A673 (cell line): Measurements from ENCODE around the gene VAV3. TPM values are rescaled to one million over a fixed set of nuclear protein-coding genes. Genes with fewer than 3 reads are reported as not detected.

Source experiments
- BruUV-seq: library from RNA; stranded (reverse); fragments of 400-500 nt; replicated peaks from 2 replicates; lab custom pipeline; 2021; lab: Mats Ljungman, UMichigan
- CTCF ChIA-PET: fragments of 300-600 bp; sonication (Branson Sonifier 250); formaldehyde crosslinking; loops from one replicate; lab custom pipeline; 2022; ENCODE audit warnings: antibody characterized with exemption; lab: Charles Lee
- POLR2A ChIA-PET: fragments of 300-600 bp; sonication (Branson Sonifier 250); formaldehyde crosslinking; loops from one replicate; lab custom pipeline; 2022; ENCODE audit warnings: antibody characterized with exemption; ENCODE audit not compliant: low non-redundant PET; lab: Charles Lee
- DNase-seq: peaks from one replicate; pipeline ENCODE4 v3.0.0-alpha.2; 2015; ENCODE audit warnings: low spot score
- H3K27ac ChIP-seq: fragments of 200-600 bp; sonication (generic); 2 replicates; pipeline ENCODE4 v1.5.1; 2016; ENCODE audit warnings: mixed run types, low read depth, mild to moderate bottlenecking, mixed read lengths, antibody characterized with exemption, low read length; ENCODE audit not compliant: poor library complexity, severe bottlenecking
- H3K27me3 ChIP-seq: fragments of 200-600 bp; sonication (generic); replicated peaks from 2 replicates; pipeline ENCODE4 v1.6.1; 2017; ENCODE audit warnings: mixed run types, low read depth, mild to moderate bottlenecking, mixed read lengths, antibody characterized with exemption, low read length; ENCODE audit not compliant: insufficient read depth, poor library complexity
- H3K36me3 ChIP-seq: fragments of 200-600 bp; sonication (generic); 2 replicates; pipeline ENCODE4 v1.6.1; 2016; ENCODE audit warnings: mixed run types, mild to moderate bottlenecking, mixed read lengths, antibody characterized with exemption, low read length; ENCODE audit not compliant: insufficient read depth, poor library complexity, severe bottlenecking
- H3K4me1 ChIP-seq: fragments of 200-600 bp; sonication (generic); 2 replicates; pipeline ENCODE4 v1.6.1; 2017; ENCODE audit warnings: mixed run types, mild to moderate bottlenecking, mixed read lengths, antibody characterized with exemption, low read length; ENCODE audit not compliant: insufficient read depth, poor library complexity, severe bottlenecking
- H3K4me3 ChIP-seq: fragments of 200-600 bp; sonication (generic); 2 replicates; pipeline ENCODE4 v1.5.1; 2016; ENCODE audit warnings: low read depth, mixed run types, mild to moderate bottlenecking, mixed read lengths, low read length; ENCODE audit not compliant: poor library complexity, severe bottlenecking
- H3K9me3 ChIP-seq: fragments of 200-600 bp; sonication (generic); 2 replicates; pipeline ENCODE4 v1.6.1; 2016; ENCODE audit warnings: mixed run types, low read depth, mild to moderate bottlenecking, mixed read lengths, antibody characterized with exemption, low read length; ENCODE audit not compliant: poor library complexity, severe bottlenecking
- EZH2 ChIP-seq: fragments of 200-600 bp; sonication (generic); IDR thresholded peaks from 2 replicates; pipeline ENCODE4 v1.6.1; 2017; ENCODE audit warnings: borderline replicate concordance, low read depth, mild to moderate bottlenecking, mixed read lengths, antibody characterized with exemption, low read length; ENCODE audit not compliant: poor library complexity, severe bottlenecking
- intact Hi-C: fragments of 100-400 bp; cut with micrococcal nuclease; formaldehyde crosslinking; loops from one replicate; pipeline ENCODE4 v1.10.0; 2022; ENCODE audit not compliant: unreplicated experiment
- total RNA-seq: library from RNA; stranded (reverse); gene quantifications from 2 replicates; pipeline ENCODE4 v1.2.3, GENCODE V29; 2021
- TF ChIP-seq, protein P1 (sequence below): fragments of 300-800, 200-600 bp; sonication (generic); conservative IDR thresholded peaks from 2 replicates; pipeline ENCODE4 v1.5.1; 2017; ENCODE audit warnings: low read depth, mild to moderate bottlenecking, antibody characterized with exemption, low read length, moderate library complexity, mixed read lengths

Gene VAV3
- total RNA-seq, 1 experiment from 2014 or later = 0.30 TPM

- Histone ChIP-seq H3K36me3 (no peaks in the 10 kb centered on the region), H3K4me1 (no peaks in the 10 kb centered on the region), H3K9me3 (no peaks in the 10 kb centered on the region), H3K27ac (no peak overlapping the region), H3K27me3 (peaks cover 9% of the 10 kb centered on the region), H3K4me3 (no peak overlapping the region)
- ChIA-PET CTCF (interaction anchor here (0.6 kb wide), 1 partner anchor 84 kb away, joined by 3 read pairs; no protein-coding TSS in a partner anchor), POLR2A (no interaction called here)
- intact Hi-C loops = no loop called here
- no peak for TF ChIP-seq EZH2
- TF ChIP-seq, protein P1, sequence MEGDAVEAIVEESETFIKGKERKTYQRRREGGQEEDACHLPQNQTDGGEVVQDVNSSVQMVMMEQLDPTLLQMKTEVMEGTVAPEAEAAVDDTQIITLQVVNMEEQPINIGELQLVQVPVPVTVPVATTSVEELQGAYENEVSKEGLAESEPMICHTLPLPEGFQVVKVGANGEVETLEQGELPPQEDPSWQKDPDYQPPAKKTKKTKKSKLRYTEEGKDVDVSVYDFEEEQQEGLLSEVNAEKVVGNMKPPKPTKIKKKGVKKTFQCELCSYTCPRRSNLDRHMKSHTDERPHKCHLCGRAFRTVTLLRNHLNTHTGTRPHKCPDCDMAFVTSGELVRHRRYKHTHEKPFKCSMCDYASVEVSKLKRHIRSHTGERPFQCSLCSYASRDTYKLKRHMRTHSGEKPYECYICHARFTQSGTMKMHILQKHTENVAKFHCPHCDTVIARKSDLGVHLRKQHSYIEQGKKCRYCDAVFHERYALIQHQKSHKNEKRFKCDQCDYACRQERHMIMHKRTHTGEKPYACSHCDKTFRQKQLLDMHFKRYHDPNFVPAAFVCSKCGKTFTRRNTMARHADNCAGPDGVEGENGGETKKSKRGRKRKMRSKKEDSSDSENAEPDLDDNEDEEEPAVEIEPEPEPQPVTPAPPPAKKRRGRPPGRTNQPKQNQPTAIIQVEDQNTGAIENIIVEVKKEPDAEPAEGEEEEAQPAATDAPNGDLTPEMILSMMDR = no peak
- BruUV-seq = no TSS peak
- no peak for DNase-seq
Observed at GRCh38 chr1:107866870-107867269, 98.1 kb downstream of the VAV3 start.

DNA sequence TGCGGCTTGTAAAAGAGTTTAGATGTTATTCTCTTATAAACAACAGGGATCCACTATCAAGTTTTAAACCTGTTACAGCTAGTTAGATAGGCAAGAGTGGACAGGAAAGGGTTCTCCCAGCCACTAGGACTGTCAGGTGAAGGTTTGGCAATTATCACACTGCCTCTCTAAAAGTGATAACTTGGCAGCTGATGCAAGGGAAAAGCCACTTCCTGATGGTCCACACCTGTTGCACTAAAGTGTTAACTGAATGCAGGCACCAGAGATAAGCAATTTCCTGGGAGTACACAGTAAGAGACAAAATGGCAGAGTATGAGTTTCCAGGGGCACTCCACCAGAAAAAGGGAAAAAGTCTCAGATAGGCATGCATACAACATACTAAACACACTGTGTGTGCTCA lies 99.4 kb downstream of the VAV3 start:
- H3K27me3 ChIP-seq = no peaks in the 10 kb centered on the region
- no TSS peak for BruUV-seq
- DNase-seq = no peak
- TF ChIP-seq, protein P1 = no peak
- TF ChIP-seq EZH2 = no peak
- H3K4me1 ChIP-seq = no peaks in the 10 kb centered on the region
- H3K36me3 ChIP-seq = no peaks in the 10 kb centered on the region
- ChIA-PET CTCF (no interaction called here), POLR2A (no interaction called here)
- H3K9me3 ChIP-seq = no peaks in the 10 kb centered on the region
- no peak overlapping the region for H3K27ac ChIP-seq
- intact Hi-C loops = no loop called here
- H3K4me3 ChIP-seq = no peak overlapping the region

DNA sequence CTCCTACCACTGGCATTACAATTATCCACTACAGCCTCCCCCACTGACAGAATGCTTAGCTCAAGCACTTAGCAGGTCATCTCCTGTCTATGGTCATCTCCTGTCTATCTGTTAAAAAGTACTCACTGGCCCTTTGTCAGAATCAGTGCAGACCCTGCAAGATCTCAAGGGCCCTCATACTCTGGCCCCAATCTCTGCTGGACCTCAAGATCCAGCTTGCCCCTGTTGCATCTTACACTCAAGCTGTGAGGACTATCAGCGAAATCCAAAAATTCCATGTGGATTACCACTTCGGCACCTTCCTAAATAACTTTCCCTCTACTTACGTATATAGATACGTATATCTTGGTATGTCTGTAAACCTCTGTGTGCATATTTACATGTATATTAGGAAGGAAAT lies 101.6 kb downstream of the VAV3 start:
- Histone ChIP-seq H3K9me3 (no peaks in the 10 kb centered on the region), H3K4me1 (no peaks in the 10 kb centered on the region), H3K36me3 (no peaks in the 10 kb centered on the region), H3K27me3 (no peaks in the 10 kb centered on the region), H3K27ac (no peak overlapping the region), H3K4me3 (no peak overlapping the region)
- no peak for DNase-seq
- intact Hi-C loops = no loop called here
- TF ChIP-seq, protein P1 = no peak
- TF ChIP-seq EZH2 = no peak
- no TSS peak for BruUV-seq
- ChIA-PET CTCF (no interaction called here), POLR2A (no interaction called here)
